Measurements from ENCODE around the gene PDE4C. TPM values are rescaled to one million over a fixed set of nuclear protein-coding genes. Genes with fewer than 3 reads are reported as not detected.
A peak's percentile ranks its signal among the peaks of the same experiment; 100 is the strongest.

Gene PDE4C
- total and polyA plus RNA-seq, 9 of the 15 experiments (the other 6 are each of a cell fraction or from before 2014, with no cell fraction given) = 0.04 to 0.91 (median 0.20) TPM; not detected in 1

DNA sequence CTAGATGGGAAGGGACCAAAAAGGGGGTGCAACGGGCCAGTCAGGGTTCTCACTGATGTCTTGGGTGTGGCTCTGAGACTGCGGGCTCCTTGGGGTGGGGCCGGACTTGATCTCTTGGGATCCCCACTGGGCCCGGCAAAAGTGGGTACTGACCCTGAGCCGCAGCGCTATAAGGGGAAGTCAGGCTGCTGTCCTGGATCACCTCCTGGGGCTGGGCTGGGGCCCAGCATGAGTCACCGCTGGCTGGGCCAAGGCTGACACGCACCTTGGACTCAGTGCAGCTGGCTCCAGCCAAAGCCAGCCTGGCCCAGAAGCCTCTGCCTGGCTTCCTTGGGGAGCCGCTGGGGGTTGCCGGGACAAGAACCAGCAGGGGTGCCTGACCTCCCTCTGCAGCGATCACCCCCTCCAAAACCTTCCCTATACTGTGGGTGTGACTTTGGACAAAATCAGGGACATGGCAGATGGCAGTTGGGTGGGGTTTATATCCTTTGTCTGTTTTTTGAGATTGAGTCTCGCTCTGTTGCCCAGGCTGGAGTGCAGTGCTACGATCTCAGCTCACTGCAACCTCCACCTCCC, 48.6 kb upstream of the PDE4C start (continued):
- TF ChIP-seq SPI1 (IDR thresholded peaks at IDR 0.05; ENCODE audit: borderline replicate concordance, low read depth, low read length) (peak; percentile 94), ZNF717 (CRISPR knock-in tag; IDR thresholded peaks at IDR 0.05) (no peak), ZNF133 (CRISPR knock-in tag; IDR thresholded peaks at IDR 0.05) (no peak), ZC3H11A (IDR thresholded peaks at IDR 0.05; ENCODE audit: low read depth, low read length) (no peak), NFE2L1 (tag; IDR thresholded peaks at IDR 0.05; ENCODE audit: borderline replicate concordance, low read depth) (no peak), MCM3 (IDR thresholded peaks at IDR 0.05) (no peak), ZNF707 (CRISPR knock-in tag; conservative IDR thresholded peaks at IDR 0.05) (no peak), POLR3G (IDR thresholded peaks at IDR 0.05; ENCODE audit: extremely low read depth, insufficient read length, insufficient replicate concordance) (no peak), NCOA1 (IDR thresholded peaks at IDR 0.05; ENCODE audit: low read depth) (peak; percentile 52; the same call in 1 of the 2 replicates), SMAD4 (CRISPR knock-in tag; conservative IDR thresholded peaks at IDR 0.05) (peak; percentile 76)
- TF ChIP-seq, protein P1, sequence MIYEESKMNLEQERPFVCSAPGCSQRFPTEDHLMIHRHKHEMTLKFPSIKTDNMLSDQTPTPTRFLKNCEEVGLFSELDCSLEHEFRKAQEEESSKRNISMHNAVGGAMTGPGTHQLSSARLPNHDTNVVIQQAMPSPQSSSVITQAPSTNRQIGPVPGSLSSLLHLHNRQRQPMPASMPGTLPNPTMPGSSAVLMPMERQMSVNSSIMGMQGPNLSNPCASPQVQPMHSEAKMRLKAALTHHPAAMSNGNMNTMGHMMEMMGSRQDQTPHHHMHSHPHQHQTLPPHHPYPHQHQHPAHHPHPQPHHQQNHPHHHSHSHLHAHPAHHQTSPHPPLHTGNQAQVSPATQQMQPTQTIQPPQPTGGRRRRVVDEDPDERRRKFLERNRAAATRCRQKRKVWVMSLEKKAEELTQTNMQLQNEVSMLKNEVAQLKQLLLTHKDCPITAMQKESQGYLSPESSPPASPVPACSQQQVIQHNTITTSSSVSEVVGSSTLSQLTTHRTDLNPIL (CRISPR knock-in tag; IDR thresholded peaks at IDR 0.05) = no peak
